K562 (cell line): ENCODE results near the gene MTHFSD. TPM values are rescaled to one million over a fixed set of nuclear protein-coding genes. Genes with fewer than 3 reads are reported as not detected.

Experiments
- ATAC-seq: fragments of 200-7000 bp; cut with Tn5 transposase; 3 replicates; pipeline ENCODE4 v1.9.1; 2020; ENCODE audit warnings: moderate library complexity
- BruUV-seq: library from RNA; stranded (reverse); fragments of 400-500 nt; replicated peaks from 2 replicates; lab custom pipeline; 2021; lab: Mats Ljungman, UMichigan
- CTCF ChIA-PET: fragments of 300-600 bp; formaldehyde crosslinking; extraction: SDS; loops from one replicate; lab custom pipeline; 2021; ENCODE audit warnings: low intra/inter-chr PET ratio; lab: Yijun Ruan, JAX
- POLR2A ChIA-PET: fragments of 300-600, 350-650 bp; sonication (Branson Sonifier 250); formaldehyde crosslinking; extraction: SDS; loops from one replicate; lab custom pipeline; 2021; ENCODE audit warnings: antibody characterized with exemption, inconsistent platforms; lab: Yijun Ruan, JAX
- DNase-seq, 4 experiments: peaks; one replicate each; pipeline versions ENCODE4 v3.0.0 to v3.0.0-alpha.2; 2011 to 2018; ENCODE audit warnings: low spot score in 3 of 4, mixed read lengths in 3 of 4; ENCODE audit errors: extremely low read depth in 1 of 4
- FAIRE-seq: peaks from 2 replicates; lab custom pipeline; 2011; peaks lifted over from hg19 to GRCh38; lab: Jason Lieb, UNC
- H2AFZ ChIP-seq: 2 replicates; pipeline ENCODE4 v1.6.0; 2011; ENCODE audit warnings: low read depth, low read length, control low read depth, inconsistent platforms
- H3K27ac ChIP-seq: fragments of 200-600 bp; 3 replicates; pipeline ENCODE4 v1.8.0; 2011; ENCODE audit warnings: low read depth, mild to moderate bottlenecking, control low read depth, inconsistent platforms, low read length, moderate library complexity, mixed read lengths; ENCODE audit errors: extremely low read depth
- H3K27me3 ChIP-seq, 2 experiments: fragments of 300-600 bp in 1 of 2; 2 replicates in 1 of 2; 3 replicates in 1 of 2; pipeline versions ENCODE4 v1.6.0 to v1.8.0; 2011; ENCODE audit warnings: inconsistent platforms in 2 of 2, low read length in 2 of 2, mild to moderate bottlenecking in 1 of 2, mixed read lengths in 1 of 2, moderate library complexity in 1 of 2; ENCODE audit not compliant: control insufficient read depth in 2 of 2, insufficient read depth in 2 of 2
- H3K36me3 ChIP-seq: fragments of 300-600 bp; 3 replicates; pipeline ENCODE4 v1.8.0; 2011; ENCODE audit warnings: mild to moderate bottlenecking, low read length, inconsistent platforms; ENCODE audit not compliant: control insufficient read depth, insufficient read depth
- H3K4me1 ChIP-seq, 2 experiments: fragments of 200-600 bp in 1 of 2; replicated peaks in 1 of 2; 2 replicates in 1 of 2; 3 replicates in 1 of 2; pipeline versions ENCODE4 v1.5.1 to v1.8.0; 2011; ENCODE audit warnings: inconsistent platforms in 2 of 2, low read length in 2 of 2, mild to moderate bottlenecking in 1 of 2, mixed read lengths in 1 of 2, moderate library complexity in 1 of 2; ENCODE audit not compliant: control insufficient read depth in 2 of 2, insufficient read depth in 2 of 2
- H3K4me2 ChIP-seq: 2 replicates; pipeline ENCODE4 v1.6.1; 2011; ENCODE audit warnings: low read length, control low read depth, inconsistent platforms, mixed read lengths; ENCODE audit not compliant: insufficient read depth
- H3K4me3 ChIP-seq: fragments of 200-600 bp; sonication (generic), shearing (Covaris generic); 2 replicates; pipeline ENCODE4 v1.5.1; 2016; ENCODE audit warnings: control low read depth, inconsistent platforms
- H3K79me2 ChIP-seq: fragments of 200-600 bp; 3 replicates; pipeline ENCODE4 v1.8.0; 2011; ENCODE audit warnings: low read length, inconsistent platforms; ENCODE audit not compliant: control insufficient read depth, insufficient read depth
- H3K9ac ChIP-seq, 2 experiments: 2 replicates each; pipeline versions ENCODE4 v1.6.0 to v1.6.1; 2011; ENCODE audit warnings: low read depth in 2 of 2, low read length in 2 of 2, control low read depth in 1 of 2, inconsistent platforms in 1 of 2, mild to moderate bottlenecking in 1 of 2, mixed read lengths in 1 of 2; ENCODE audit not compliant: insufficient read depth in 1 of 2
- H3K9me1 ChIP-seq: one replicate; pipeline ENCODE4 v1.6.0; 2011; ENCODE audit warnings: inconsistent platforms, mild to moderate bottlenecking, low read length, moderate library complexity; ENCODE audit not compliant: control insufficient read depth, insufficient read depth
- H3K9me3 ChIP-seq: replicated peaks from 2 replicates; pipeline ENCODE4 v1.5.1; 2011; ENCODE audit warnings: low read depth, low read length, inconsistent platforms; ENCODE audit not compliant: control insufficient read depth, insufficient read depth
- H4K20me1 ChIP-seq: replicated peaks from 2 replicates; pipeline ENCODE4 v1.6.1; 2011; ENCODE audit warnings: low read length, inconsistent platforms, mixed read lengths; ENCODE audit not compliant: control insufficient read depth, insufficient read depth
- AFF1 ChIP-seq, 2 experiments: fragments of 450-650 bp; IDR thresholded peaks; 2 replicates each; pipeline ENCODE4 v1.6.1; 2018; ENCODE audit warnings: mild to moderate bottlenecking in 2 of 2, low read depth in 1 of 2; ENCODE audit not compliant: partially characterized antibody in 2 of 2
- CBX5 ChIP-seq: IDR thresholded peaks from 2 replicates; pipeline ENCODE4 v1.6.1; 2014; ENCODE audit warnings: low read depth, borderline replicate concordance
- CTCF ChIP-seq, 3 experiments: IDR thresholded peaks in 2 of 3; conservative IDR thresholded peaks in 1 of 3; 2 replicates each; pipeline ENCODE4 v1.5.1; 2011 to 2012; ENCODE audit warnings: low read length in 3 of 3, mild to moderate bottlenecking in 3 of 3, control low read depth in 2 of 3, improper control_type of control experiment in 1 of 3, inconsistent platforms in 1 of 3, low read depth in 1 of 3, mixed read lengths in 1 of 3, moderate library complexity in 1 of 3; ENCODE audit not compliant: insufficient read depth in 2 of 3
- RAD21 ChIP-seq, 2 experiments: fragments of 250-450 bp in 1 of 2; fragments of 450-650 bp in 1 of 2; sonication (Bioruptor Pico) in 1 of 2; formaldehyde crosslinking in 1 of 2; IDR thresholded peaks in 1 of 2; conservative IDR thresholded peaks in 1 of 2; 2 replicates each; pipeline versions ENCODE4 v1.4.0 to v1.8.0; 2020 to 2022; ENCODE audit warnings: mild to moderate bottlenecking in 2 of 2, moderate library complexity in 1 of 2
- RB1 ChIP-seq: fragments of 450-650 bp; IDR thresholded peaks from 2 replicates; pipeline ENCODE4 v1.6.1; 2017; ENCODE audit warnings: low read depth, mild to moderate bottlenecking
- SMC3 ChIP-seq: conservative IDR thresholded peaks from 2 replicates; pipeline ENCODE4 v1.6.1; 2011; ENCODE audit warnings: low read depth, low read length, improper control_type of control experiment; ENCODE audit not compliant: insufficient read depth
- U2AF1 ChIP-seq: fragments of 200-400 bp; formaldehyde crosslinking; optimal IDR thresholded peaks from 2 replicates; pipeline ENCODE3; 2017; ENCODE audit warnings: mild to moderate bottlenecking, low read depth, low read length, moderate library complexity
- ZNF311 ChIP-seq: fragments of 250-450 bp; sonication (Bioruptor Pico); IDR thresholded peaks from 2 replicates; pipeline ENCODE4 v1.4.0; 2020; ENCODE audit warnings: mild to moderate bottlenecking, moderate library complexity
- ZNF695 ChIP-seq: fragments of 450-650 bp; formaldehyde crosslinking; IDR thresholded peaks from 2 replicates; pipeline ENCODE4 v1.4.0; 2020; ENCODE audit warnings: mild to moderate bottlenecking, moderate library complexity
- ZNF77 ChIP-seq: fragments of 250-450 bp; sonication (Bioruptor Pico); IDR thresholded peaks from 2 replicates; pipeline ENCODE4 v1.5.0; 2020
- WGBS: fragments of 100-300 bp; shearing (Covaris generic); methylation state at CpG from one replicate; pipeline ENCODE4 v1.1.6; 2016; ENCODE audit warnings: low coverage, mixed read lengths; ENCODE audit not compliant: insufficient coverage; ENCODE audit errors: missing lambda C conversion rate; 5-methylcytosine and 5-hydroxymethylcytosine counted together
- in situ Hi-C: fragments of 300-500 bp; cut with MboI; formaldehyde crosslinking; loops from 4 replicates; pipeline ENCODE4 v1.15.0; 2018; ENCODE audit warnings: inconsistent platforms, mixed read lengths
- intact Hi-C: fragments of 100-400 bp; cut with micrococcal nuclease; formaldehyde crosslinking; loops from 2 replicates; pipeline ENCODE4 v1.14.2; 2022
- polyA plus RNA-seq, 8 experiments: library from polyadenylated mRNA; depleted of rRNA in 4 of 8; stranded (reverse) in 5 of 8; unstranded in 3 of 8; fragments of >200 nt; fragmentation: Nextera tagmentation in 2 of 8; fragmentation: Illumina TruSeq in 1 of 8; extraction: Ambion mirVana in 2 of 8; extraction: Trizol in 1 of 8; gene quantifications; 2 replicates each; pipeline versions ENCODE4 v1.2.1 to v1.2.3, GENCODE V29; 2011 to 2014; ENCODE audit warnings: inconsistent platforms in 1 of 8, missing spikeins in 1 of 8
- total RNA-seq, 7 experiments: library from RNA; depleted of rRNA in 6 of 7; stranded (reverse); fragments of >200 nt in 6 of 7; fragmentation: Illumina TruSeq in 2 of 7; extraction: Trizol in 2 of 7; gene quantifications; 2 replicates each; pipeline versions ENCODE4 v1.2.1 to v1.2.3, GENCODE V29; 2011 to 2021; ENCODE audit warnings: low replicate concordance in 1 of 7
- TF ChIP-seq, protein P1 (sequence below): fragments of 450-650 bp; formaldehyde crosslinking; IDR thresholded peaks from 2 replicates; pipeline ENCODE4 v1.4.0; 2020; ENCODE audit warnings: mild to moderate bottlenecking, mixed read lengths

MTHFSD gene
- total and polyA plus RNA-seq, 9 of the 15 experiments (the other 6 are each of a cell fraction or from before 2014, with no cell fraction given), result 3.2 to 20.2 (median 12.0) TPM

DNA sequence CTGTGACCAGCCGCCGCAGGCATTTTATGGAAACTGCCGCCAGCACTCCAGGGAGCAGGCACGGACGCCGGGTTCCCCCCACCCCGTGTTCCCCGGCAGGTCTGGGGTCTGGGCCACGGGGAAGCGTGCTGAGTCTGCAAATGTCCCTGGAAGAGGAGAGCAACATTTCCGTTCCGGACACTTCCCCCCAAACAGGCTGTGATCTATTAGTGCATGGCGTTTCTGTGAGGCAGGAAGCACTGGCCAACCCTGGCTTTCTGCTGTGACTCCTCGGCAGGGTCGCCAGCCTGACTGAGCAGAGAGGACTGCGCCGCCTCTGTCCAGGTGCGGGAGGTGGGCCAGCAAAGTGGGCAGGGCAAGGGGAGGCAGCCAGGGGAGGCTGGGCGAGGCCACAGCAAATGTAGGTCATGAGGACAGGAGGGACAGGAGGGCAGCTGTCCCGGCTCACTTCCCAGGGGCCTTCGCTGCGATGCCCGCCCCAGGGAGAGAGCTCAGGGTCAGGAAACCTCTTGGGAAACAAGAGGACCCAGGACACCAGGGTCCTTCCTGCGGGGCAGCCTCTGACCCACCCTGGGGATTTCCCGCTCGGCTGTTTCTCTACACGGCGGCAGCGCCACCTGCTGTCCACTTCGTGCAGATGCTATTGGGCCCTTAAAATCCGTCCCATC lies 35.3 kb downstream of the MTHFSD start:
- no TSS peak for BruUV-seq
- Histone ChIP-seq H3K9me3 (no peaks in the 10 kb centered on the region), H3K4me3 (no peak overlapping the region), H4K20me1 (peaks cover 12% of the 10 kb centered on the region), H2AFZ (no peak overlapping the region), H3K79me2 (no peaks in the 10 kb centered on the region), H3K27me3 (peaks cover 46 to 92% of the 10 kb centered on the region in 2 experiments), H3K36me3 (no peaks in the 10 kb centered on the region), H3K27ac (no peak overlapping the region), H3K9me1 (no peaks in the 10 kb centered on the region), H3K4me2 (no peak overlapping the region), H3K9ac (no peak overlapping the region), H3K4me1 (peaks cover 0 to 11% of the 10 kb centered on the region in 2 experiments; a peak in 3 of 5 replicates)
- ATAC-seq (peak; percentile 76), DNase-seq (peak; percentile 67 to 77 (median 73)), FAIRE-seq (peak; percentile 85)
- ChIA-PET POLR2A (no interaction called here), CTCF (interaction anchor here (0.6 to 2.4 kb wide), 8 partner anchors 21 to 698 kb away, joined by 3 to 14 read pairs (median 6); no protein-coding TSS in a partner anchor)
- WGBS, result 6% methylated on average over 18 of the region's 31 CpGs
- in situ Hi-C loops (loop anchor here (5.0 to 10.0 kb wide), 4 partner anchors 177 to 695 kb away; no protein-coding TSS in a partner anchor), intact Hi-C loops (loop anchor here (1.0 to 10.0 kb wide), 5 partner anchors 179 to 697 kb away; no protein-coding TSS in a partner anchor)
- TF ChIP-seq ZNF77 (CRISPR knock-in tag) (no peak), ZNF311 (CRISPR knock-in tag) (no peak), CTCF (IDR thresholded peaks at IDR 0.05 in 2 of 3, conservative IDR thresholded peaks at IDR 0.05 in 1 of 3; ENCODE audit: insufficient read depth in 2 of 3, low read depth in 1 of 3, low read length in 3 of 3) (peak; percentile 78 to 90 (median 89)), AFF1 (IDR thresholded peaks at IDR 0.05; ENCODE audit: low read depth in 1 of 2, partially characterized antibody in 2 of 2) (no peak), CBX5 (no peak), U2AF1 (no peak), SMC3 (peak; percentile 66), RAD21 (CRISPR knock-in tag; conservative IDR thresholded peaks at IDR 0.05 in 1 of 2, IDR thresholded peaks at IDR 0.05 in 1 of 2) (peak; percentile 52 to 76), RB1 (peak; percentile 45; the same call in 1 of the 2 replicates), ZNF695 (no peak)
- TF ChIP-seq, protein P1, sequence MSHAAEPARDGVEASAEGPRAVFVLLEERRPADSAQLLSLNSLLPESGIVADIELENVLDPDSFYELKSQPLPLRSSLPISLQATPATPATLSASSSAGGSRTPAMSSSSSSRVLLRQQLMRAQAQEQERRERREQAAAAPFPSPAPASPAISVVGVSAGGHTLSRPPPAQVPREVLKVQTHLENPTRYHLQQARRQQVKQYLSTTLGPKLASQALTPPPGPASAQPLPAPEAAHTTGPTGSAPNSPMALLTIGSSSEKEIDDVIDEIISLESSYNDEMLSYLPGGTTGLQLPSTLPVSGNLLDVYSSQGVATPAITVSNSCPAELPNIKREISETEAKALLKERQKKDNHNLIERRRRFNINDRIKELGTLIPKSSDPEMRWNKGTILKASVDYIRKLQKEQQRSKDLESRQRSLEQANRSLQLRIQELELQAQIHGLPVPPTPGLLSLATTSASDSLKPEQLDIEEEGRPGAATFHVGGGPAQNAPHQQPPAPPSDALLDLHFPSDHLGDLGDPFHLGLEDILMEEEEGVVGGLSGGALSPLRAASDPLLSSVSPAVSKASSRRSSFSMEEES (CRISPR knock-in tag), result no peak
